Amygdala (tissue), 56 donors: ENCODE results near the gene TTC9B.
"Not testable (repeated sequence)": the region's sequence is repeated elsewhere in the genome, so short reads cannot be mapped to it uniquely, and the experiment has no call there.

Source experiments
- DNase-seq, 56 donors: peaks; one replicate each; lab custom pipeline; 2025; lab: John Stamatoyannopoulos, UW

Gene TTC9B

DNA sequence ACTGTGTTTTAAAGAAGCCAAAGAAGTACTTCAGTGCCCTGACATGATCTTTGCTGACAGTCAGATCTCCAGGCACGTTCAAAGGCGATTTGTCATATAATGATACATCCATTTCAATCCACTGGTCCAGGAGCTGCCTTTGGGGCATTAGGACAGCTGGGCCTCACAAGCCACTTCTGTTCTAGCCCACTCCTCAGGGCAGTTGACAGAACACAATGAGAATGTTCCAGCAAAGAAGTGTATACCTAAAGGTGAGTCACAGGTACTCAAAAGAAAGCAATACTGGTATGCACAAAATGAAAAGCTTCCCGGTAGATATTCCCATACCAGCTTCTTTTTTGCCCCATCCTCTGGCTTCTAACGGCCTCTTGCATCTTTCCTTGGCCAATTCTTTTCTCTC, 39.4 kb downstream of the TTC9B start:
- DNase-seq = no peak

DNA sequence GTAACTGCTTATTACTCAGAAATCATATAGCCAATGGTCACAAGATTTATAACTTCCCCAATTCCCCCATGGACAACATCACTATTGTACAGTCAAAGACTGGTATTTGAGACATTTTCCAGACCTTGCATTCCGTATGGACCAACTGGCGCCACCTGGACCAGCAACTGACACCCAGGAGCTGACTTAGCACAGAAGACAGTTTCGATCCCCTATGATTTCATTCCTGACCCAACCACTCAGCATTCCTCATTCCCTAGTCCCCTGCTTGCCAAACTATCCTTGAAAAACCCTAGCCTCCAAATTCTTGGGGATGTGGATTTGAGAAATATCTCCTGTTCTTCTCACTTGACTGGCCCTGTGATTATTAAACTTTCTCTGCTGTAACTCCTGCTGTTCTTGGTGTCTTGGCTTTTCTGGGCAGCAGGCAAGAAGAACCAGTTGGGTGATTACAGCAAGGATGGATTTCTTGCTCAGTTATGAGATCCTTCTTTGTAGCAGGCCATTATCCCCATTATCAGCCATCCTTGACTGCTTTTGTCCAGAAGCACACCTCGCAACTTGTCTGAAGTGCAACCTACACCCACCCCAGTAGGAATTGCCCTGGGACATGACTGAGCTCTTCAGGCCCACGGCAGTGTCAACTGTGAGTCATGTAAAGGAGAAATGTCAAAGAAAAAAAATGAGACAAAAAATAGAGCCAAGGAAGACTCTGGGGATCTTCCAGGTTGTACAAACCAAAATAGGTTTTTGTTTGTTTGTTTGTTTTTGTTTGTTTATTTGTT, 40.7 kb downstream of the TTC9B start:
- no peak for DNase-seq

DNA sequence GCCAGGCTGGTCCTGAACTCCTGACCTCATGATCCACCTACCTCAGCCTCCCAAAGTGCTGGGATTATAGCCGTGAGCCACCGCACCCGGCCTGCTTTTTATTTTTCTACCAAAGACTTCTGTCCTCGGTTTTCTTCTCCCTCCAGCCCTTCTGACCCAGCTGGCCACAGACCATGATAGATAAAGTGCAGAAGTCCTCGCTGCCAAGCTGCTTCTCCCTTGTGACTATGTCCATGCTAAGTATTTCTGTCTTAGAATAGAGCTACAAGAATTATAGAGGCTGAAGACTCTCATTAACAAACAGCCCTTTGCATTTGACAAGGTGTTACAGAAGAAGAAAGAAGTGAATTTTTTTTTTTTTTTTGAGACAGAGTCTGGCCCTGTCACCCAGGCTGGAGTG, 42.4 kb downstream of the TTC9B start:
- DNase-seq = no peak

GRCh38 chr19:40174092-40174491, 44.1 kb downstream of the TTC9B start:
- DNase-seq = no peak

DNA sequence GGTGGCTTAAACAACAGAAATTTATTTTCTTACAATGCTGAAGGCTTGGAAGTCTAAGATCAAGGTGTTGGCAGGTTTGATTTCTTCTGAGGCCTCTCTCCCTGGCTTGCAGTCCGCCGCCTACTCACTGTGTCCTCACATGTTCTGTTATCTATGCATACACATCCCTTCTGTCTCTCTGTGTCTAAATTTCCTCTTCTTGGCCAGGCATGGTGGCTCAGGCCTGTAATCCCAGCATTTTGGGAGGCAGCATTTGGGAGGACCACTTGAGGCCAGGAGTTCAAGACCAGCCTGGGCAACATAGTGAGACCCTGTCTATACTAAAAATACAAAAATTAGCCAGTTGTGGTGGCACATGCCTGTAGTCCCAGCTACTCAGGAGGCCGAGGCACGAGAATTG, 46.9 kb downstream of the TTC9B start:
- DNase-seq = not testable (repeated sequence)

DNA sequence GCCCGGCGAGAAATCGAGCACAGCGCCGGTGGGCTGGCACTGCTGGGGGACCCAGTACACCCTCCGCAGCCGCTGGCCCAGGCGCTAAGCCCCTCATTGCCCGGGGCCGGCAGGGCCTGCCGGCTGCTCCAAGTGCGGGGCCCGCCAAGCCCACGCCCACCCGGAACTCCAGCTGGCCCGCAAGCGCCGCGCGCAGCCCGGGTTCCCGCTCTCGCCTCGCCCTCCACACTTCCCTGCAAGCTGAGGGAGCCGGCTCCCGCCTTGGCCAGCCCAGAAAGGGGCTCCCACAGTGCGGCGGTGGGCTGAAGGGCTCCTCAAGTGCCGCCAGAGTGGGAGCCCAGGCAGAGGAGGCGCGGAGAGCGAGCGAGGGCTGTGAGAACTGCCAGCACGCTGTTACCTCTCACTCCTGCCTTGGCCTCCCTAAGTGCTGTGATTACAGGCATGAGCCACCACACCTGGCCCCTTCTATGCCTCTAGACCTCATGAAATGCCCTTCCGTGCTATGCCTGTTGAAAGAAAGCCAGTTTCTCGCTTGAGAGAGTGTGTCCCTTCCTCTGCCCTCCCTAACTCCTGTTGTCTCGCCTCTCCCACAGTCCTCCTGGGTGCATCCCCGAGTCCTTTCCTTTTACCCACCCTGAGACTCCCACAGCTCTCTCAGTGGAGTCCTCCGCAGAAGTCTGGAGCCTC, 47.7 kb downstream of the TTC9B start:
- DNase-seq = not testable (repeated sequence)

DNA sequence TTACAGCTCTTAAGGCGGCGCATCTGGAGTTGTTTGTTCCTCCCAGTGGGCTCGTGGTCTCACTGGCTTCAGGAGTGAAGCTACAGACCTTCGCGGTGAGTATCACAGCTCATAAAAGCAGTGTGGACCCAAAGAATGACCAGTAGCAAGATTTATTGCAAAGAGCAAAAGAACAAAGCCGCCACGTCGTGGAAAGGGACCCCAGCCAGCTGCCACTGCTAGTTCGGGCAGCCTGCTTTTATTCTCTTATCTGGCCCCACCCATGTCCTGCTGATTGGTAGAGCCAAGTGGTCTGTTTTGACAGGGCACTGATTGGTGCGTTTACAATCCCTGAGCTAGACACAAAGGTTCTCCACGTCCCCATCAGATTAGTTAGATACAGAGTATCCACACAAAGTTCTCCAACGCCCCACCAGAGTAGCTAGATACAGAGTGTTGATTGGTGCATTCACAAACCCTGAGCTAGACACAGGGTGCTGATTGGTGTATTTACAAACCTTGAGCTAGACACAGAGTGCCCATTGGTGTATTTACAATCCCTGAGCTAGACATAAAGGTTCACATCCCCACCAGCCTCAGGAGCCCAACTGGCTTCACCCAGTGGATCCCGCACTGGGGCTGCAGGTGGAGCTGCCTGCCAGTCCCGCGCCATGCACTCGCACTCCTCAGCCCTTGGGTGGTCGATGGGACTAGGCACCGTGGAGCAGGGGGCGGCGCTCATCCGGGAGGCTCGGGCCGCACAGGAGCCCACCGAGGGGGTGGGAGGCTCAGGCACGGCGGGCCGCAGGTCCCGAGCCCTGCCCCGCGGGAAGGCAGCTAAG, 48.5 kb downstream of the TTC9B start:
- DNase-seq = not testable (repeated sequence)
